ENCODE results near the gene B9D1.
A peak's percentile ranks its signal among the peaks of the same experiment; 100 is the strongest.

B9D1 gene

GRCh38 chr17:19375732-19376131, 13.2 kb upstream of the B9D1 start:
- Histone ChIP-seq H3K27me3 (replicated peaks in 2 of 5; ENCODE audit: control insufficient read depth in 4 of 5, insufficient read depth in 5 of 5, low read length in 4 of 5) (peaks cover 0 to 10% (median 4%) of the 10 kb centered on the region in 5 experiments), H3K36me3 (ENCODE audit: control insufficient read depth in 4 of 4, insufficient read depth in 4 of 4, low read length in 3 of 4) (peaks cover 0 to 11% (median 6%) of the 10 kb centered on the region in 4 experiments), H3K9me3 (ENCODE audit: control extremely low read depth in 1 of 5, control insufficient read depth in 4 of 5, insufficient read depth in 2 of 5, low read depth in 1 of 5, low read length in 4 of 5) (no peaks in the 10 kb centered on the region), H3K4me1 (ENCODE audit: control extremely low read depth in 1 of 4, control insufficient read depth in 4 of 4, insufficient read depth in 4 of 4, low read length in 3 of 4) (peaks cover 6 to 41% (median 37%) of the 10 kb centered on the region in 4 experiments), H3K4me3 (ENCODE audit: control insufficient read depth in 1 of 7, extremely low read depth in 1 of 7, insufficient read depth in 4 of 7, low read depth in 2 of 7, low read length in 6 of 7) (no peak overlapping the region), H3K27ac (ENCODE audit: insufficient read depth in 1 of 2, low read depth in 1 of 2, low read length in 2 of 2, poor library complexity in 1 of 2, severe bottlenecking in 2 of 2) (no peak overlapping the region)
- ChIA-PET POLR2A (no interaction called here), CTCF (interaction anchor here (1.0 kb wide), 1 partner anchor 14 kb away, joined by 3 read pairs; no protein-coding TSS in a partner anchor)
- DNase-seq, result no peak
- WGBS (ENCODE audit: insufficient coverage), result 100% methylated on average over 1 of the region's 1 CpG

- Histone ChIP-seq H3K27me3 (replicated peaks in 2 of 5; ENCODE audit: control insufficient read depth in 4 of 5, insufficient read depth in 5 of 5, low read length in 4 of 5) (peaks cover 0 to 25% (median 8%) of the 10 kb centered on the region in 5 experiments), H3K27ac (ENCODE audit: insufficient read depth in 1 of 2, low read depth in 1 of 2, low read length in 2 of 2, poor library complexity in 1 of 2, severe bottlenecking in 2 of 2) (no peak overlapping the region), H3K4me3 (ENCODE audit: control insufficient read depth in 1 of 7, extremely low read depth in 1 of 7, insufficient read depth in 4 of 7, low read depth in 2 of 7, low read length in 6 of 7) (no peak overlapping the region), H3K36me3 (ENCODE audit: control insufficient read depth in 4 of 4, insufficient read depth in 4 of 4, low read length in 3 of 4) (no peaks in the 10 kb centered on the region), H3K4me1 (ENCODE audit: control extremely low read depth in 1 of 4, control insufficient read depth in 4 of 4, insufficient read depth in 4 of 4, low read length in 3 of 4) (peaks cover 9 to 52% (median 47%) of the 10 kb centered on the region in 4 experiments), H3K9me3 (ENCODE audit: control extremely low read depth in 1 of 5, control insufficient read depth in 4 of 5, insufficient read depth in 2 of 5, low read depth in 1 of 5, low read length in 4 of 5) (no peaks in the 10 kb centered on the region)
- CTCF ChIA-PET, result interaction anchor here (0.8 kb wide), 1 partner anchor 9 kb away, joined by 3 read pairs; no protein-coding TSS in a partner anchor
- WGBS (ENCODE audit: insufficient coverage), result 100% methylated on average over 1 of the region's 5 CpGs
- POLR2A ChIA-PET, result no interaction called here
- DNase-seq, result no peak
Measured at GRCh38 chr17:19374136-19374535, 11.6 kb upstream of the B9D1 start.

GRCh38 chr17:19372866-19373504, 10.5 kb upstream of the B9D1 start:
- 79% methylated on average over 5 of the region's 8 CpGs for WGBS (ENCODE audit: insufficient coverage)
- ChIA-PET CTCF (interaction anchor here (1.1 to 1.5 kb wide), 2 partner anchors 93 to 384 kb away, joined by 3 to 4 read pairs; no protein-coding TSS in a partner anchor), POLR2A (no interaction called here)
- H3K4me1 ChIP-seq (ENCODE audit: control extremely low read depth in 1 of 4, control insufficient read depth in 4 of 4, insufficient read depth in 4 of 4, low read length in 3 of 4), result peaks cover 9 to 46% (median 41%) of the 10 kb centered on the region in 4 experiments
- no peak overlapping the region for H3K27ac ChIP-seq (ENCODE audit: insufficient read depth in 1 of 2, low read depth in 1 of 2, low read length in 2 of 2, poor library complexity in 1 of 2, severe bottlenecking in 2 of 2)
- H3K36me3 ChIP-seq (ENCODE audit: control insufficient read depth in 4 of 4, insufficient read depth in 4 of 4, low read length in 3 of 4), result no peaks in the 10 kb centered on the region
- no peak overlapping the region for H3K4me3 ChIP-seq (ENCODE audit: control insufficient read depth in 1 of 7, extremely low read depth in 1 of 7, insufficient read depth in 4 of 7, low read depth in 2 of 7, low read length in 6 of 7)
- DNase-seq, result peak in 2 of 3 donors; percentile 55 to 70
- H3K9me3 ChIP-seq (ENCODE audit: control extremely low read depth in 1 of 5, control insufficient read depth in 4 of 5, insufficient read depth in 2 of 5, low read depth in 1 of 5, low read length in 4 of 5), result no peaks in the 10 kb centered on the region
- H3K27me3 ChIP-seq (replicated peaks in 2 of 5; ENCODE audit: control insufficient read depth in 4 of 5, insufficient read depth in 5 of 5, low read length in 4 of 5), result peaks cover 0 to 35% (median 12%) of the 10 kb centered on the region in 5 experiments

- 65% methylated on average over 11 of the region's 12 CpGs for WGBS (ENCODE audit: insufficient coverage)
- H3K27me3 ChIP-seq (replicated peaks in 2 of 5; ENCODE audit: control insufficient read depth in 4 of 5, insufficient read depth in 5 of 5, low read length in 4 of 5), result peaks cover 0 to 37% (median 15%) of the 10 kb centered on the region in 5 experiments
- H3K36me3 ChIP-seq (ENCODE audit: control insufficient read depth in 4 of 4, insufficient read depth in 4 of 4, low read length in 3 of 4), result no peaks in the 10 kb centered on the region
- no peak overlapping the region for H3K27ac ChIP-seq (ENCODE audit: insufficient read depth in 1 of 2, low read depth in 1 of 2, low read length in 2 of 2, poor library complexity in 1 of 2, severe bottlenecking in 2 of 2)
- H3K4me3 ChIP-seq (ENCODE audit: control insufficient read depth in 1 of 7, extremely low read depth in 1 of 7, insufficient read depth in 4 of 7, low read depth in 2 of 7, low read length in 6 of 7), result no peak overlapping the region
- DNase-seq, result no peak
- ChIA-PET CTCF (interaction anchor here (1.0 to 3.0 kb wide), 5 partner anchors 9 to 384 kb away, joined by 3 to 16 read pairs (median 4); partner anchors contain the start of gene B9D1), POLR2A (no interaction called here)
- peaks cover 9 to 45% (median 39%) of the 10 kb centered on the region in 4 experiments for H3K4me1 ChIP-seq (ENCODE audit: control extremely low read depth in 1 of 4, control insufficient read depth in 4 of 4, insufficient read depth in 4 of 4, low read length in 3 of 4)
- H3K9me3 ChIP-seq (ENCODE audit: control extremely low read depth in 1 of 5, control insufficient read depth in 4 of 5, insufficient read depth in 2 of 5, low read depth in 1 of 5, low read length in 4 of 5), result no peaks in the 10 kb centered on the region
Measured at GRCh38 chr17:19372439-19372838, 9.9 kb upstream of the B9D1 start.

GRCh38 chr17:19372011-19372370, 9.5 kb upstream of the B9D1 start:
- Histone ChIP-seq H3K27me3 (replicated peaks in 2 of 5; ENCODE audit: control insufficient read depth in 4 of 5, insufficient read depth in 5 of 5, low read length in 4 of 5) (peaks cover 0 to 37% (median 15%) of the 10 kb centered on the region in 5 experiments), H3K9me3 (ENCODE audit: control extremely low read depth in 1 of 5, control insufficient read depth in 4 of 5, insufficient read depth in 2 of 5, low read depth in 1 of 5, low read length in 4 of 5) (no peaks in the 10 kb centered on the region), H3K4me3 (ENCODE audit: control insufficient read depth in 1 of 7, extremely low read depth in 1 of 7, insufficient read depth in 4 of 7, low read depth in 2 of 7, low read length in 6 of 7) (peak overlapping the region in 1 of 7 experiments; percentile 10), H3K4me1 (ENCODE audit: control extremely low read depth in 1 of 4, control insufficient read depth in 4 of 4, insufficient read depth in 4 of 4, low read length in 3 of 4) (peaks cover 5 to 40% (median 35%) of the 10 kb centered on the region in 4 experiments), H3K27ac (ENCODE audit: insufficient read depth in 1 of 2, low read depth in 1 of 2, low read length in 2 of 2, poor library complexity in 1 of 2, severe bottlenecking in 2 of 2) (no peak overlapping the region), H3K36me3 (ENCODE audit: control insufficient read depth in 4 of 4, insufficient read depth in 4 of 4, low read length in 3 of 4) (no peaks in the 10 kb centered on the region)
- CTCF ChIA-PET, result interaction anchor here (1.0 to 10.8 kb wide), 5 partner anchors 9 to 94 kb away, joined by 3 to 149 read pairs (median 4); partner anchors contain the start of gene B9D1
- WGBS (ENCODE audit: insufficient coverage), result 71% methylated on average over 8 of the region's 9 CpGs
- peak in 1 of 3 donors; percentile 20 for DNase-seq
- POLR2A ChIA-PET, result no interaction called here

GRCh38 chr17:19371259-19372010, 8.9 kb upstream of the B9D1 start:
- WGBS (ENCODE audit: insufficient coverage), result 69% methylated on average over 6 of the region's 7 CpGs
- H3K27ac ChIP-seq (ENCODE audit: insufficient read depth in 1 of 2, low read depth in 1 of 2, low read length in 2 of 2, poor library complexity in 1 of 2, severe bottlenecking in 2 of 2), result no peak overlapping the region
- peaks cover 0 to 42% (median 17%) of the 10 kb centered on the region in 5 experiments for H3K27me3 ChIP-seq (replicated peaks in 2 of 5; ENCODE audit: control insufficient read depth in 4 of 5, insufficient read depth in 5 of 5, low read length in 4 of 5)
- H3K4me3 ChIP-seq (ENCODE audit: control insufficient read depth in 1 of 7, extremely low read depth in 1 of 7, insufficient read depth in 4 of 7, low read depth in 2 of 7, low read length in 6 of 7), result no peak overlapping the region
- H3K4me1 ChIP-seq (ENCODE audit: control extremely low read depth in 1 of 4, control insufficient read depth in 4 of 4, insufficient read depth in 4 of 4, low read length in 3 of 4), result peaks cover 3 to 37% (median 33%) of the 10 kb centered on the region in 4 experiments
- ChIA-PET CTCF (interaction anchor here (1.0 to 10.8 kb wide), 5 partner anchors 8 to 75 kb away, joined by 3 to 149 read pairs (median 4); partner anchors contain the start of gene B9D1), POLR2A (no interaction called here)
- DNase-seq, result peak; percentile 60 to 90 (median 88)
- H3K9me3 ChIP-seq (ENCODE audit: control extremely low read depth in 1 of 5, control insufficient read depth in 4 of 5, insufficient read depth in 2 of 5, low read depth in 1 of 5, low read length in 4 of 5), result no peaks in the 10 kb centered on the region
- no peaks in the 10 kb centered on the region for H3K36me3 ChIP-seq (ENCODE audit: control insufficient read depth in 4 of 4, insufficient read depth in 4 of 4, low read length in 3 of 4)

Measured in common myeloid progenitor, CD34-positive (primary cell).